IMR-90 (cell line): Measurements from ENCODE around the gene CMTM8. TPM values are rescaled to one million over a fixed set of nuclear protein-coding genes. Genes with fewer than 3 reads are reported as not detected.

Experiments used
- ATAC-seq: fragments of 200-7000 bp; cut with Tn5 transposase; 2 replicates; pipeline ENCODE4 v1.9.1; 2020; ENCODE audit warnings: low read depth, mild to moderate bottlenecking, moderate library complexity
- BruUV-seq: library from RNA; stranded (reverse); fragments of 400-500 nt; replicated peaks from 2 replicates; lab custom pipeline; 2021; lab: Mats Ljungman, UMichigan
- CTCF ChIA-PET: fragments of 300-600 bp; formaldehyde crosslinking; extraction: SDS; loops from one replicate; lab custom pipeline; 2021; ENCODE audit warnings: antibody characterized with exemption; lab: Yijun Ruan, JAX
- POLR2A ChIA-PET: fragments of 300-600 bp; sonication (Branson Sonifier 250); formaldehyde crosslinking; loops from one replicate; lab custom pipeline; 2022; ENCODE audit warnings: antibody characterized with exemption; ENCODE audit not compliant: unreplicated experiment; lab: Charles Lee
- DNase-seq: peaks from one replicate; pipeline ENCODE4 v3.0.0; 2013
- H2AFZ ChIP-seq: replicated peaks from 2 replicates; pipeline ENCODE3; 2013; ENCODE audit warnings: low read length, mild to moderate bottlenecking; ENCODE audit not compliant: poor library complexity
- H2AK5ac ChIP-seq: 2 replicates; pipeline ENCODE4 v1.6.1; 2013; ENCODE audit warnings: low read depth, low read length, inconsistent platforms
- H2AK9ac ChIP-seq: replicated peaks from 2 replicates; pipeline ENCODE3; 2013; ENCODE audit warnings: mild to moderate bottlenecking, low read depth, low read length, moderate library complexity; ENCODE audit not compliant: poor library complexity
- H2BK120ac ChIP-seq: 2 replicates; pipeline ENCODE4 v1.6.1; 2013; ENCODE audit warnings: low read depth, low read length, inconsistent platforms
- H2BK15ac ChIP-seq: 3 replicates; pipeline ENCODE4 v1.6.1; 2013; ENCODE audit warnings: low read depth, low read length, inconsistent platforms
- H2BK20ac ChIP-seq: 2 replicates; pipeline ENCODE4 v1.6.1; 2013; ENCODE audit warnings: low read depth, mild to moderate bottlenecking, inconsistent platforms, low read length, moderate library complexity
- H2BK5ac ChIP-seq: 2 replicates; pipeline ENCODE4 v1.6.1; 2013; ENCODE audit warnings: mild to moderate bottlenecking, low read depth, low read length, inconsistent platforms; ENCODE audit not compliant: poor library complexity, severe bottlenecking
- H3K14ac ChIP-seq: replicated peaks from 2 replicates; pipeline ENCODE4 v1.6.1; 2013; ENCODE audit warnings: low read depth, low read length, inconsistent platforms
- H3K18ac ChIP-seq: 2 replicates; pipeline ENCODE4 v1.6.1; 2013; ENCODE audit warnings: low read depth, low read length, control low read depth
- H3K23ac ChIP-seq: 2 replicates; pipeline ENCODE4 v1.6.1; 2013; ENCODE audit warnings: low read depth, low read length, inconsistent platforms
- H3K27ac ChIP-seq: 2 replicates; pipeline ENCODE4 v1.5.1; 2013; ENCODE audit warnings: mild to moderate bottlenecking, control low read depth, low read length; ENCODE audit not compliant: insufficient read depth
- H3K27me3 ChIP-seq: 2 replicates; pipeline ENCODE4 v1.6.1; 2013; ENCODE audit warnings: low read length; ENCODE audit not compliant: control insufficient read depth, insufficient read depth
- H3K36me3 ChIP-seq: 2 replicates; pipeline ENCODE4 v1.6.1; 2013; ENCODE audit warnings: low read length, mixed read lengths; ENCODE audit not compliant: control insufficient read depth, insufficient read depth
- H3K4ac ChIP-seq: 2 replicates; pipeline ENCODE4 v1.6.1; 2013; ENCODE audit warnings: low read depth, low read length, inconsistent platforms
- H3K4me1 ChIP-seq: 2 replicates; pipeline ENCODE4 v1.6.1; 2013; ENCODE audit warnings: low read length, mixed read lengths; ENCODE audit not compliant: control insufficient read depth, insufficient read depth
- H3K4me2 ChIP-seq: 2 replicates; pipeline ENCODE4 v1.6.1; 2013; ENCODE audit warnings: low read depth, mild to moderate bottlenecking, control low read depth, low read length, moderate library complexity
- H3K4me3 ChIP-seq: 2 replicates; pipeline ENCODE4 v1.5.1; 2013; ENCODE audit warnings: low read depth, mild to moderate bottlenecking, control low read depth, low read length, moderate library complexity; ENCODE audit not compliant: insufficient read depth
- H3K56ac ChIP-seq: 2 replicates; pipeline ENCODE4 v1.6.1; 2013; ENCODE audit warnings: low read length, inconsistent platforms; ENCODE audit not compliant: insufficient read depth; ENCODE audit errors: extremely low read depth
- H3K79me1 ChIP-seq, 2 experiments: 2 replicates each; pipeline ENCODE4 v1.6.1; 2013; ENCODE audit warnings: low read length in 2 of 2, inconsistent platforms in 1 of 2, low read depth in 1 of 2
- H3K9ac ChIP-seq: 2 replicates; pipeline ENCODE4 v1.6.1; 2013; ENCODE audit warnings: low read depth, low read length, control low read depth
- H3K9me1 ChIP-seq: 2 replicates; pipeline ENCODE4 v1.6.1; 2013; ENCODE audit warnings: low read length, inconsistent platforms; ENCODE audit not compliant: insufficient read depth
- H3K9me3 ChIP-seq: 2 replicates; pipeline ENCODE4 v1.6.1; 2013; ENCODE audit warnings: low read length; ENCODE audit not compliant: control insufficient read depth, insufficient read depth
- H4K20me1 ChIP-seq: 2 replicates; pipeline ENCODE4 v1.6.1; 2013; ENCODE audit warnings: low read length, inconsistent platforms; ENCODE audit not compliant: insufficient read depth
- H4K5ac ChIP-seq: 2 replicates; pipeline ENCODE4 v1.6.1; 2013; ENCODE audit warnings: mild to moderate bottlenecking, low read depth, low read length, control low read depth
- H4K8ac ChIP-seq, 2 experiments: 2 replicates each; pipeline ENCODE4 v1.6.1; 2013; ENCODE audit warnings: low read depth in 2 of 2, low read length in 2 of 2, control low read depth in 1 of 2, inconsistent platforms in 1 of 2
- H4K91ac ChIP-seq: 2 replicates; pipeline ENCODE4 v1.6.1; 2013; ENCODE audit warnings: low read depth, low read length, inconsistent platforms; ENCODE audit not compliant: insufficient read depth
- BHLHE40 ChIP-seq: fragments of 150-350 bp; IDR thresholded peaks from 2 replicates; pipeline ENCODE4 v1.6.1; 2016; ENCODE audit warnings: mild to moderate bottlenecking, low read depth, low read length
- CHD1 ChIP-seq: IDR thresholded peaks from 2 replicates; pipeline ENCODE4 v1.6.1; 2012; ENCODE audit warnings: low read depth, low read length, improper control_type of control experiment
- CTCF ChIP-seq: conservative IDR thresholded peaks from 2 replicates; pipeline ENCODE4 v1.5.1; 2012; ENCODE audit warnings: mild to moderate bottlenecking, low read depth, low read length, improper control_type of control experiment
- FOS ChIP-seq: fragments of 150-350 bp; IDR thresholded peaks from 2 replicates; pipeline ENCODE4 v1.6.1; 2016; ENCODE audit warnings: low read depth, low read length
- MAZ ChIP-seq: IDR thresholded peaks from 2 replicates; pipeline ENCODE4 v1.6.1; 2012; ENCODE audit warnings: low read depth, mild to moderate bottlenecking, low read length, improper control_type of control experiment, moderate library complexity, borderline replicate concordance
- MXI1 ChIP-seq: IDR thresholded peaks from 2 replicates; pipeline ENCODE4 v1.6.1; 2012; ENCODE audit warnings: low read depth, mild to moderate bottlenecking, low read length, moderate library complexity, borderline replicate concordance
- NFE2L2 ChIP-seq: fragments of 150-350 bp; IDR thresholded peaks from 2 replicates; pipeline ENCODE4 v1.6.1; 2016; ENCODE audit warnings: low read depth, mild to moderate bottlenecking, low read length
- RAD21 ChIP-seq: IDR thresholded peaks from 2 replicates; pipeline ENCODE4 v1.6.1; 2012; ENCODE audit warnings: low read length, improper control_type of control experiment
- RCOR1 ChIP-seq: IDR thresholded peaks from 2 replicates; pipeline ENCODE4 v1.6.1; 2012; ENCODE audit warnings: mild to moderate bottlenecking, low read length, improper control_type of control experiment; ENCODE audit not compliant: insufficient replicate concordance
- SMC3 ChIP-seq: fragments of 150-350 bp; IDR thresholded peaks from 2 replicates; pipeline ENCODE4 v1.6.1; 2016; ENCODE audit warnings: low read depth, mild to moderate bottlenecking, antibody characterized with exemption, low read length, moderate library complexity
- WGBS, 2 experiments: methylation state at CpG; one replicate each; pipeline versions ENCODE4 v1.1.5 to v1.1.7; 2013; ENCODE audit warnings: missing lambda C conversion rate in 2 of 2; ENCODE audit not compliant: insufficient read length in 1 of 2; ENCODE audit errors: extremely low coverage in 2 of 2; 5-methylcytosine and 5-hydroxymethylcytosine counted together
- dilution Hi-C: fragments of 300-500 bp; cut with HindIII; formaldehyde crosslinking; loops from one replicate; pipeline ENCODE4 v1.14.3; 2018; ENCODE audit warnings: low sequenced_read_pairs; ENCODE audit not compliant: unreplicated experiment
- in situ Hi-C: fragments of 300-500 bp; cut with MboI; formaldehyde crosslinking; loops from 3 replicates; pipeline ENCODE4 v1.14.3; 2019; ENCODE audit warnings: low sequenced_read_pairs, inconsistent platforms, mixed read lengths
- intact Hi-C: fragments of 100-400 bp; cut with micrococcal nuclease; formaldehyde crosslinking; loops from 2 replicates; pipeline ENCODE4 v1.10.0; 2022
- polyA plus RNA-seq, 3 experiments: library from polyadenylated mRNA; depleted of rRNA; stranded (reverse); fragments of >200 nt; gene quantifications; 2 replicates each; pipeline ENCODE4 v1.2.3, GENCODE V29; 2012; ENCODE audit warnings: low replicate concordance in 1 of 3
- total RNA-seq: library from RNA; depleted of rRNA; stranded (reverse); fragments of >200 nt; gene quantifications from 2 replicates; pipeline ENCODE4 v1.2.3, GENCODE V29; 2012
- TF ChIP-seq, protein P1 (sequence below): fragments of 150-350 bp; IDR thresholded peaks from 2 replicates; pipeline ENCODE4 v1.6.1; 2017; ENCODE audit warnings: mild to moderate bottlenecking, antibody characterized with exemption, low read length, low read depth

Gene CMTM8
- total and polyA plus RNA-seq, 2 of the 4 experiments (the other 2 are of a cell fraction), result 0.15 TPM; not detected in 1

DNA sequence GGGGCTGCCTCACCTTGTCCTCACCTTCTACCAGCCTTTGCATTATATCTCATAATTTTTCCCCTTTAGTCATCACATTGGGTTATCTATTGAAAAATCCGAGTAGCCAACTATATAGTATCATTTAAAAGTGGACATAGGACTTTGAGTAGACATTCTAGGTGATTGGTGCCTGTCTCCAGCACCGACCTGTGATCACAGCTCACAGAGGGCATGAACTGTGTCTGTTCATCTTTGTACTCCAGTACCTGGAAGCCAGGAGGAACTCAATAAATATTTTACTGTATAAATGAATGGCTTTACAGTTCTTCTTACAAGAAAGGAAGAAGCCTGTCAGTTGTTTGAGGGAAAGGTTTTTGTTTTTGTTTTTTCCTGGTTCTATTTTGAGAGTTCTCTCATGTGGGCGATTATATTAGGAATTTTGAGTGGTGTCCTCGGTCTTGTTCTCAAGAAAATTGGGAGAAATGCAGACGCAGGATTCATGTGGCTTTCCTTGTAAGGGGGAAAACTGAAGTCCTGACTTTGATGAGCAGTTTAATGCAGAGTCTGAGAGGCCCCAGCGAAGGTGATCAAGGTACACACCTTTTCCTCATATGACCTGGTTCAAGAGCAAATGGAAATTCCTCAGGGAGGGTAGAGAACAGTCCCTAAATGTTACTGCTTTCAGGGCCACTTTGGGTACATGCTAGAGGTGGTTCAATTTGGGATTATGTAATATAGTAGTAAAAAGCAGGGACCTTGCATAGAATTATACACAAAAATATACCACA lies 46.1 kb downstream of the CMTM8 start:
- Histone ChIP-seq H3K56ac (no peak overlapping the region), H2BK5ac (no peak overlapping the region), H4K8ac (no peak overlapping the region), H3K9me1 (no peaks in the 10 kb centered on the region), H3K4me2 (no peak overlapping the region), H2BK15ac (no peak overlapping the region), H4K5ac (no peak overlapping the region), H3K18ac (no peak overlapping the region), H3K27ac (no peak overlapping the region), H2BK120ac (no peak overlapping the region), H3K9me3 (no peaks in the 10 kb centered on the region), H3K4me3 (no peak overlapping the region), H2AK5ac (no peak overlapping the region), H4K91ac (no peak overlapping the region), H2AFZ (no peak overlapping the region), H3K79me1 (no peaks in the 10 kb centered on the region), H3K36me3 (no peaks in the 10 kb centered on the region), H3K9ac (no peak overlapping the region), H3K14ac (no peak overlapping the region), H3K4ac (no peak overlapping the region), H3K4me1 (no peaks in the 10 kb centered on the region), H3K23ac (no peak overlapping the region), H4K20me1 (no peaks in the 10 kb centered on the region), H2BK20ac (no peak overlapping the region), H2AK9ac (no peak overlapping the region), H3K27me3 (peaks cover 15% of the 10 kb centered on the region)
- ATAC-seq, result no peak
- no CpG with 5 or more reads among the region's 6 CpGs for WGBS, 2 experiments
- DNase-seq, result no peak
- intact Hi-C loops, result no loop called here
- in situ Hi-C loops, result loop anchor here (25.0 kb wide), 1 partner anchor 378 kb away; no protein-coding TSS in a partner anchor
- POLR2A ChIA-PET, result no interaction called here
- TF ChIP-seq CTCF, result no peak
- TF ChIP-seq, protein P1, sequence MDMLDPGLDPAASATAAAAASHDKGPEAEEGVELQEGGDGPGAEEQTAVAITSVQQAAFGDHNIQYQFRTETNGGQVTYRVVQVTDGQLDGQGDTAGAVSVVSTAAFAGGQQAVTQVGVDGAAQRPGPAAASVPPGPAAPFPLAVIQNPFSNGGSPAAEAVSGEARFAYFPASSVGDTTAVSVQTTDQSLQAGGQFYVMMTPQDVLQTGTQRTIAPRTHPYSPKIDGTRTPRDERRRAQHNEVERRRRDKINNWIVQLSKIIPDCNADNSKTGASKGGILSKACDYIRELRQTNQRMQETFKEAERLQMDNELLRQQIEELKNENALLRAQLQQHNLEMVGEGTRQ, result no peak
- no peak for TF ChIP-seq RCOR1
- no peak for TF ChIP-seq MXI1
- TF ChIP-seq BHLHE40, result no peak
- no peak for TF ChIP-seq CHD1
- no peak for TF ChIP-seq MAZ
- TF ChIP-seq RAD21, result no peak
- no peak for TF ChIP-seq NFE2L2
- no peak for TF ChIP-seq SMC3
- no peak for TF ChIP-seq FOS
- no TSS peak for BruUV-seq
- CTCF ChIA-PET, result no interaction called here
- dilution Hi-C loops, result no loop called here
